Measurements from ENCODE around the gene MKNK2.
A peak's percentile ranks its signal among the peaks of the same experiment; 100 is the strongest.

Gene MKNK2

DNA sequence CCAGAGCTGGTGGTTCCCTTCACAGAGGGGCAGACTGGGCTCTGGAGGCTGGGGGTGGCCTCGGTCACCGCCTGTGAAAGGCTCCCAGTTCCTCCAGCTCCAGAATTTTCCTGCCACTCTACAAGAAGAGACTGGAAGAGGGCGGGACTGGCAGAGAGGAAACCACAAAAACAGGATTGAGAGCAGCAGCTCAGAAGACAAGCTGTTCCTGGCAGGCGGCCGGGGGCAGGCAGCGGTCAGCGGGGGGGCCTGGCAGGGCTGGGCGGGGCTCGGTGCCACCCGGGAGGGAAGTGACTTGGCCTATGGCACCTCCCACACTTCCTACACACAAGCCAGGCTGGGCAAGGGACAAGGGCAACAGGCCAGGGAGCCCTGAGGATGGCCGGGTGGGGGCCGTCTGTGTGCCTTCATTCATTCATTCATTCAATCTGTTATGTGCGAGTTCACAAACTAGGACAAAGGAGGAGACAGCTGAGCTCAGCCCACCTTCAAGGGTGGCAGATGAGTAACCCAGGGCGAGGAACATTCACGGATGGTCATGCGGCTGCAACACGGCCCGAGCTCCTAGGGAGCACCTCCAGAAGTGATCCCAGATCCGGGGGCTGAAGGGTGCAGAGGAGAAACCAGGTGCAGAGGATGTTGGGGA lies 18.6 kb downstream of the MKNK2 start:
- H3K4me2 ChIP-seq = peak overlapping the region; percentile 70
- TF ChIP-seq, protein P1, sequence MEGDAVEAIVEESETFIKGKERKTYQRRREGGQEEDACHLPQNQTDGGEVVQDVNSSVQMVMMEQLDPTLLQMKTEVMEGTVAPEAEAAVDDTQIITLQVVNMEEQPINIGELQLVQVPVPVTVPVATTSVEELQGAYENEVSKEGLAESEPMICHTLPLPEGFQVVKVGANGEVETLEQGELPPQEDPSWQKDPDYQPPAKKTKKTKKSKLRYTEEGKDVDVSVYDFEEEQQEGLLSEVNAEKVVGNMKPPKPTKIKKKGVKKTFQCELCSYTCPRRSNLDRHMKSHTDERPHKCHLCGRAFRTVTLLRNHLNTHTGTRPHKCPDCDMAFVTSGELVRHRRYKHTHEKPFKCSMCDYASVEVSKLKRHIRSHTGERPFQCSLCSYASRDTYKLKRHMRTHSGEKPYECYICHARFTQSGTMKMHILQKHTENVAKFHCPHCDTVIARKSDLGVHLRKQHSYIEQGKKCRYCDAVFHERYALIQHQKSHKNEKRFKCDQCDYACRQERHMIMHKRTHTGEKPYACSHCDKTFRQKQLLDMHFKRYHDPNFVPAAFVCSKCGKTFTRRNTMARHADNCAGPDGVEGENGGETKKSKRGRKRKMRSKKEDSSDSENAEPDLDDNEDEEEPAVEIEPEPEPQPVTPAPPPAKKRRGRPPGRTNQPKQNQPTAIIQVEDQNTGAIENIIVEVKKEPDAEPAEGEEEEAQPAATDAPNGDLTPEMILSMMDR (conservative IDR thresholded peaks at IDR 0.05; ENCODE audit: low read depth, low read length) = no peak
- no peak overlapping the region for H3K4me3 ChIP-seq (IDR thresholded peaks at IDR 0.05; ENCODE audit: insufficient read depth, low read depth, low read length)
- H4K20me1 ChIP-seq (ENCODE audit: insufficient read depth) = no peaks in the 10 kb centered on the region
- peak overlapping the region; percentile 51 for H3K27ac ChIP-seq
- no peaks in the 10 kb centered on the region for H3K36me3 ChIP-seq (ENCODE audit: insufficient read depth)
- H3K9ac ChIP-seq = peak overlapping the region; percentile 25; the same call in 1 of the 2 replicates
- H2AFZ ChIP-seq (ENCODE audit: low read depth) = peak overlapping the region; percentile 64; the same call in 1 of the 2 replicates
- H3K79me2 ChIP-seq (ENCODE audit: insufficient read depth, low read depth) = no peaks in the 10 kb centered on the region; the same call in 1 of the 2 replicates
- H3K27me3 ChIP-seq (ENCODE audit: insufficient read depth, low read depth) = no peaks in the 10 kb centered on the region
- peaks cover 32% of the 10 kb centered on the region for H3K4me1 ChIP-seq (ENCODE audit: low read depth, poor library complexity, severe bottlenecking)

DNA sequence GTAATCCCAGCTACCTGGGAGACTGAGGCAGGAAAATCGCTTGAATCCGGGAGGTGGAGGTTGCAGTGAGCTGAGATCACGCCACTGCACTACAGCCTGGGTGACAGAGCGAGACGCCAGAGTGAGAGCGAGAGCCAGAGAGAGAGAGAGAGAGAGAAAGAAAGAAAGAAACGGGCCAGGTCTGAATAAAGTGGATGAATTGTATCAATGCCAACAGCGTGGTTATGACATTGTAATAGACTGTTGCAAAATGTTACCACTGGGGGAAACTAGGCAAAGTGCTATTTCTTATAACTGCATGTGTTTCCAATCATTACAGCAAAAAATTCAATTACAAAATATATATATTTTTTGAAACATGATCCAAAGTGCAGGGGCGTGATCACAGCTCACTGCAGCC lies 23.7 kb downstream of the MKNK2 start:
- Histone ChIP-seq H3K27me3 (ENCODE audit: insufficient read depth, low read depth) (no peaks in the 10 kb centered on the region), H3K4me1 (ENCODE audit: low read depth, poor library complexity, severe bottlenecking) (peaks cover 9% of the 10 kb centered on the region)

GRCh38 chr19:2026770-2027169 lies 24.3 kb downstream of the MKNK2 start:
- H3K4me3 ChIP-seq (IDR thresholded peaks at IDR 0.05; ENCODE audit: insufficient read depth, low read depth, low read length) = no peak overlapping the region
- TF ChIP-seq, protein P1 (conservative IDR thresholded peaks at IDR 0.05; ENCODE audit: low read depth, low read length) = no peak

More for the DNA sequence above, 23.7 kb downstream of the MKNK2 start:
- TF ChIP-seq, protein P1 (conservative IDR thresholded peaks at IDR 0.05; ENCODE audit: low read depth, low read length) = no peak
- Histone ChIP-seq H2AFZ (ENCODE audit: low read depth) (no peak overlapping the region), H3K9ac (no peak overlapping the region), H3K4me3 (IDR thresholded peaks at IDR 0.05; ENCODE audit: insufficient read depth, low read depth, low read length) (no peak overlapping the region), H3K36me3 (ENCODE audit: insufficient read depth) (no peaks in the 10 kb centered on the region), H4K20me1 (ENCODE audit: insufficient read depth) (no peaks in the 10 kb centered on the region), H3K4me2 (no peak overlapping the region), H3K27ac (no peak overlapping the region), H3K79me2 (ENCODE audit: insufficient read depth, low read depth) (no peaks in the 10 kb centered on the region)

DNA sequence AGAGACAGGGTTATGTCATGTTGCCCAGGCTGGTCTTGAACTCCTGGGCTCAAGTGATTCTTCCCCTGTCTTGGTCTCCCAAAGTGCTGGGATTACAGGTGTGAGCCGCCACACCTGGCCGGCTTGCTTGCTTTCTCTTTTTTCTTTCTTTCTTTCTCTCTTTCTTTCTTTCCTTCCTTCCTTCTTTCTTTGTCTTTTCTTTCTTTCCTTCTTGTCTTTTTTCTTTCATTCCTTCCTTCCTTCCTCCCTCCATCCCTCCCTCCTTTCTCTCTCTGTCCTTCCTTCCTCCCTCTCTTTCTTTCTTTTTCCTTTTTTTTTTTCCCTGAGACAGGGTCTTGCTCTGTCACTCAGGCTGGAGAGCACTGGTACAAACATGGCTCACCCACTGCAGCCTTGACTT lies 28.8 kb downstream of the MKNK2 start:
- no peak overlapping the region for H3K9ac ChIP-seq
- H3K27ac ChIP-seq = no peak overlapping the region
- no peak overlapping the region for H3K4me2 ChIP-seq
- H3K36me3 ChIP-seq (ENCODE audit: insufficient read depth) = no peaks in the 10 kb centered on the region
- H3K27me3 ChIP-seq (ENCODE audit: insufficient read depth, low read depth) = no peaks in the 10 kb centered on the region
- no peaks in the 10 kb centered on the region for H4K20me1 ChIP-seq (ENCODE audit: insufficient read depth)
- no peak overlapping the region for H2AFZ ChIP-seq (ENCODE audit: low read depth)
- H3K4me3 ChIP-seq (IDR thresholded peaks at IDR 0.05; ENCODE audit: insufficient read depth, low read depth, low read length) = no peak overlapping the region
- TF ChIP-seq, protein P1 (conservative IDR thresholded peaks at IDR 0.05; ENCODE audit: low read depth, low read length) = no peak
- H3K4me1 ChIP-seq (ENCODE audit: low read depth, poor library complexity, severe bottlenecking) = peaks cover 9% of the 10 kb centered on the region
- no peaks in the 10 kb centered on the region for H3K79me2 ChIP-seq (ENCODE audit: insufficient read depth, low read depth)

More at GRCh38 chr19:2026770-2027169, 24.3 kb downstream of the MKNK2 start:
- H3K27ac ChIP-seq = no peak overlapping the region
- H4K20me1 ChIP-seq (ENCODE audit: insufficient read depth) = no peaks in the 10 kb centered on the region
- no peaks in the 10 kb centered on the region for H3K79me2 ChIP-seq (ENCODE audit: insufficient read depth, low read depth)
- H3K4me2 ChIP-seq = no peak overlapping the region
- H3K36me3 ChIP-seq (ENCODE audit: insufficient read depth) = no peaks in the 10 kb centered on the region
- peaks cover 3% of the 10 kb centered on the region for H3K4me1 ChIP-seq (ENCODE audit: low read depth, poor library complexity, severe bottlenecking)
- no peak overlapping the region for H3K9ac ChIP-seq
- H2AFZ ChIP-seq (ENCODE audit: low read depth) = no peak overlapping the region
- no peaks in the 10 kb centered on the region for H3K27me3 ChIP-seq (ENCODE audit: insufficient read depth, low read depth)

Measured in KMS-11 (cell line).